NK-92 (cell line): ENCODE data around the gene KIF26A.

Source experiments
- DNase-seq: peaks from one replicate; lab custom pipeline; 2025; ENCODE audit not compliant: unreplicated experiment; lab: John Stamatoyannopoulos, UW

The KIF26A gene

DNA sequence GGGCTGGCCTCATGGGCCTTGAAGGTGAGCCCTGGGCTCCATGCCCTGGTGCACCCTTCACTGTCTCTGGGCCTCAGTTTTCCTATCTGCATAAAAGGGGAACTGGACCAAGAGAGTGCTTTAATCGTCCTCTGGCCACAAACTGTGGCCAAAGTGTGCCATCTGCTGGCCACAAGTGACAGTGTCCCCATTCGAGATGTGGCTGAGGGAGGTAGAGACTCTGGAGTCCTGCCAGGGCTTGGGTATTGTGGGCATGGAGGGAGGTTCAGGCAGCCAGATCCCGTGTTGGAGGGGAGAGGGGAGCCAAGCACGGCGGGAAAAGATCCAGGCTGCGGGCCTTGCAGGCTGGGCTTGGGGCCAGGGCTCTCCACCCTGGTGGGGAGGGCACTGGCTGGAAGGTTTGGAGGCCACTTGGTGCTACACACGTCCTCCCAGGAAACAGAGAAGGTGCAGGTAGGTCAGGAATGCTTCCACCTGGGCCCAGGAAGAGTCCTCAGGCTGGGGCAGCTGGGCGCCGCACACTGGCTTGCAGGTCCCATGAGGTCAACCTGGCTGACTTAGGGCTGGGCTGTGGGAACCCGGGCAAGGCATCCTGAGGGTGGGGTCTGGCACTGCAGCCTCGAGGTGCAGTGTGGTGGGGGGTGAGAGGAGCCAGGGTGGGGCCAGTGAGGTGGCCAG, 7.3 kb upstream of the KIF26A start:
- no peak for DNase-seq

- DNase-seq = no peak
Observed at GRCh38 chr14:104131968-104132732, 6.2 kb upstream of the KIF26A start.

GRCh38 chr14:104132981-104133380, 5.4 kb upstream of the KIF26A start:
- DNase-seq = no peak

DNA sequence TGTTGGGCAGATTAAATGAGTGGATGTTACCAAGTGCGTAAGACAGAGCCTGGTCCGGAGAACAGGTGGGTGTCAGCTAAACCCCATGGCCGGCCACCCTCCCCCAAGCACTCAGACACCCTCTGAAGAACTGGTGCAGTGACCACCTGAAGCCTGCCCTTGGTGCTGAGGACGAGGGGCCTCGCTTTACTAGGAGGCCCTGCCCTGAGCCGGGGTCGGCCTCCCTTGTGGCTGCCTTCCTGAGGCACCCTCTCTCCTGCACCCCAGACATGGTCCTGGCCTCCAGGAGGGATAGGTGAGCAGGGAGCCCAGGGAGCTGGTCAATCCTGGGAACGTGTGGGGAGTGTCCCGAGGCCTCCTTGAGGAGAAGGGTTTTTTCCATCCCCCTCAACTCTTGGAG, 4.9 kb upstream of the KIF26A start:
- DNase-seq = no peak

DNA sequence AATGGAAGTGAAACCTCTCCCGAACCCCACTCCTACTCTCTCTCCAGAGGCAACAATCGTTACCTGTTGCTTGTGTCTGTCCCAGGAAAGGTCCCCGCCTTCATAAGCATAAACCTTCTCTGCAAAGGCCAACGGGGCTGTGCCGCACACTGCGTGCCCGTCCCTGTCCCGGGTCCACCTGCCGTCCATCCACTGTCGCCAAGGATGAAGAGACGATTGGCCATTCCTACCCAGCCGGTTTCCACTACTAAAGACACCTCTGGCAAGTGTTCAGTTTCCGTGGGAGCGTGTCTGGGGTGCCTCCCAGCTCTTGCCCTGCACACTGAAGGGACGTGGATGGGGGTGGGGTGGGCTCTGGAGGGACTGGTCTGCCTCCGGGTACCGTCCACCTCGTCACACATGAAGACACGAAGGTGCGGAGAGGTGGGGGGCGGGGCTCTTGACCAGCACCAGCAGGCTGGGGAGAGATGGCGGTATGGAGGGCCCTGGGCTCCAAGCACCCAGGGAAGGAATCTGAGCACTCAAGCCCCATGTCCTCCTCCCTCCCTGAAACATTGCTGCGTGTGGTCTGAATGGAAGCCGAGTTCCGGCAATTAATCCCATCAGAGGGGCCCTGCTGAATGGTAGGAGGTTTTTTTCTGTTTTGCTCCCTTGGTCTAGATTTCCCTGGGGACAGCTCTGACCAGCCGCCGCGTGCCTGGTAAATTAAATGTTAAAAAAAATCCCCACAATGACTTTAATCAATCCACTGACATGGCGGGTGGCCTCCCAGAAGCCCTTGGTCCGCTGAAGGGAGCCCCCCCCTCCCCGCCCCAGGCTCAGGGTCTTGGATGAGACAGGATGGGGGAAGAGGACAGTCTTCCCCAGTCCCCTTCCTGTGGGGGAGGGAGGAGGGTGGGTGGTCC, 4.1 kb upstream of the KIF26A start:
- DNase-seq = no peak

DNA sequence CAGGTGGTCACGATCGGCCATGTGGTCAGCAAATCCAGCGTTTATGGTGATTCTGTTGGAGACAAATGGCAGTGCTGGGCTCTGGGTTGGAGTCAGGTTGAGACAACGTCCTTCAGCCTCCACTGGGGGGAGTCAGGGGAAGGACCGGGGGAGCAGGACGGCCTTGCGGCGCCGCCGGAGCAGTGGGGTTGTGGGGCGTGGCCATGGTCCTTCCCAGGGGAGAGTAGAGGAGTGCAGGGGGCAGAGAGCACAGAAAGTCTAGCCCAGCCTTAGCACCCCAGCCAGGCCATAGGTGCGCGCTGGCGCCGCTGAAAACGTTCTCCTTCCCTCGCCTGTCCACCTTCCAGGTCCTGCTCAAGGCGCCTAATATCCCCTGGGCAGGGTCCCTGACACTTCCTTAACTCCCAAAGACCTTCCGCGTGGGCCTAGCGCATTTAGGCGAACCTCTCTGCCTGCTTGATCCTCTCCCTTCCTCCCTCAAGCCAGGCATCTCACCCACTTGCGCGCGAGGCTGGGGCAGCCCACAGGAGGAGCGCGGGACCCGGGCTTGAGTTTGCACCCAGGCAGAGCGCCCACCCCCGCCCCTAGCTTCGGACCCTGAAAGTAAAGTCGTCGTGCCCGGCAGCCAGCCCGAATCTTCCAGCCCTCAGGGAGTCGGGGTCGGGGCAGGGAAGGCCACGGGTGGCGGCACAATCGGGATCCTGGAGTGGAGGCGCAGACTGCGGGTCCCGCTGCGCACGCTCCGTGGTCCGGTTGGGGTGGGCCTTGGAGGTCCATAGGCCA, 3.1 kb upstream of the KIF26A start:
- no peak for DNase-seq

DNA sequence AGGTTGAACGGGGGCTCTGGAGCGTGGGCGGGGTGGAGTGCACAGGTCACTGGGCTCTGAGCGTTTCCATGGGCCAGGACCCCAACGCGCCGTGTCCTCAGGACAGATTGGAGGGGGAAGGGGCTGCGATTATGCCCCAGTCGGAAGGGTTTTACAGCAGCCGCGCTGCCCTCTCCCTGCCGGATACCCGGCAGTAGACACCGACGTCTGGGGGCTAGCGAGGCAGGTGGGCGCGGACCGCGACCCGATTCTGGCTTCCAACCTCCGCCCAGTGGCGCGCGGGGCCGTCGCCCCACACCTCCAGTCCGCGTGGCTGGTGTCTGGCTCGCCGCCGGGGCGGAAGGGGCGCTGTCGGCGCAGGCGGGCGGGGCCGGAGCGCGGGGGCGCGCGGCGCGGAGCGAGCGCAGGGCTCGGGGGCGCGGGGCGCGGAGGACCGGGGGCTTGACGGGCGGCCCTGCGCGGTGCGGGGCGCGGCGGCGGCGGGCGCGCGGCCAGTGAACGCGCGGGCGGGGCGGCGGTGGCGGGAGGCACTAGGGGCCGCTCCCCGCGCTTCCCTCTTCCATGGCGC, 2.4 kb upstream of the KIF26A start:
- DNase-seq = no peak

DNA sequence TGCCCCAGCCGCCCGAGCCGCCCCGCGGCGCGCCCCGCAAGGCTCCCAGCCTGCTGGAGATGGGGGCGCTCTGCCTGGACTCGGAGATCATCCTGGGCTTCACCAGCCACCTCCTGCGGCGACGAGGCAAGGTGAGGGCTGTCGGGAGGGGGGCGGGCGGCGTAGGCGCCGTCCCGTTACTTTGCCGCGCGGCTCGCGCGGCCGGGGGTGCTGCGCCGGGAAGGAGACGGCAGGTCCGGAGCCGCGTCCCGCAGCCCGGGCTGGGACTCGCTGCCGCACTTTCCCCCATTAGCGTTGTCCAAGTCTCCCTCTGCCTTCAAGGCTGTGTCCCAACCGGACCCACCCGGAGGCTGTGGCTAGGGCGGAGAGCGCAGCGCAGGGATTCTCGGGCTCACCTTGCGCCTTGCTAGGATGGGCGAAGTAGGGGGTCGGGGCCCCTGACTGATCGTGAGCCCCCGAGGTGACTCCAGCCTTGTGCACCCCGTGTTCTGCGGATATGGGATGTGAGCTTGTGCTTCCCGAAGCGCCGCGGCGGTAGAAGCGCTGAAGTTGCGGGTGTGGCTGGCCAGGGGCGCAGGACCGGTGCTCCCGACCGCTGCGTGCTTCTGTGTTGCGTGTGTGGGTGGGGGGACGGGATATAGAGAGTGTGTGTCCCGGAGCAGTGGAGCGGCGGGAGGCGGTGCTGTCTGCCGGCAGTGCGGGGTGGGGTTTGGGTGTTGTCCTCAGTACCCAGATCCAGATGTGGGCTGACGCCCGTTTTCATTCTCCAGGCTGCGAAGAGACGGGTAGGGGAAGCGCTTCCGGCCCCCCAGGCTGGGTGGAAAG, 1.7 kb upstream of the KIF26A start:
- DNase-seq = no peak

- DNase-seq = no peak
Observed at GRCh38 chr14:104137297-104138097, 890 bp upstream of the KIF26A start.

GRCh38 chr14:104138718-104139459, 502 bp downstream of the KIF26A start:
- no peak for DNase-seq

- DNase-seq = no peak
Observed at GRCh38 chr14:104139460-104140212, 1.2 kb downstream of the KIF26A start.

DNA sequence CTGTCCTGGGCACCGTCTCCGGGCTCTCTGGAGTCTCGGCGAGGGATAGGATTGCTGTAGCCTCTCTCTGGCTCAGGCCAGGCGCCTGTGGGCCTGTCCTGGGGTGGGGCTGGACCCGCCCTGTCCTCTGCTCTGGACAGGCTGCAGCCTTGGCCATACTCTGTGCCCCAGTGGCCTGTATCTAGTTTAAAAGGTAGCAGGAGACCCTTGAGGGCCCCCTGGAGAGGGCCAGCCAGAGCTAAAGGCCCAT, 1.8 kb downstream of the KIF26A start:
- no peak for DNase-seq

- DNase-seq = no peak
Observed at GRCh38 chr14:104140463-104141331, 2.3 kb downstream of the KIF26A start.

DNA sequence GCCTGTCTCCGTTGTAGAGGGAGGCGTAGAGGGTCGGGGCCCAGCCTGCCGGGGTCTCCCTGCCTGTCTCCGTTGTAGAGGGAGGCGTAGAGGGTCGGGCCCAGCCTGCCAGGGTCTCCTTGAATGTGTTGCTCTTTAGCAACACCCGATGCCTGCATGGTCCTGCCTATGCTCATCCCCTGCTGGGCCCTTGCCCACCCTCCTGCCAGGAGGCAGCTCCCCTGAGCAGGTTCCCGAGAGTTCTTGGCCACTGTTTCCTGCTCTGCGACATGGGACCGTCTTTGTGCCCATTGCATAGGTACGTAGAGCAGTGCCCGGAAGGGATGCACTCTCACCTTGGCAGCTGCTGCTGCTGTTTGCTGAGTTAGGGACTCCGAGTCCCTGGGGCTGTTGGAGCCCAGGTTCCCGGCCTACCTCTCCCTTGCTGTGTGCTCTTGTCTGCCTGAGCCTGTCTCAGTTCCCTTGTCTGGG, 3.3 kb downstream of the KIF26A start:
- no peak for DNase-seq

DNA sequence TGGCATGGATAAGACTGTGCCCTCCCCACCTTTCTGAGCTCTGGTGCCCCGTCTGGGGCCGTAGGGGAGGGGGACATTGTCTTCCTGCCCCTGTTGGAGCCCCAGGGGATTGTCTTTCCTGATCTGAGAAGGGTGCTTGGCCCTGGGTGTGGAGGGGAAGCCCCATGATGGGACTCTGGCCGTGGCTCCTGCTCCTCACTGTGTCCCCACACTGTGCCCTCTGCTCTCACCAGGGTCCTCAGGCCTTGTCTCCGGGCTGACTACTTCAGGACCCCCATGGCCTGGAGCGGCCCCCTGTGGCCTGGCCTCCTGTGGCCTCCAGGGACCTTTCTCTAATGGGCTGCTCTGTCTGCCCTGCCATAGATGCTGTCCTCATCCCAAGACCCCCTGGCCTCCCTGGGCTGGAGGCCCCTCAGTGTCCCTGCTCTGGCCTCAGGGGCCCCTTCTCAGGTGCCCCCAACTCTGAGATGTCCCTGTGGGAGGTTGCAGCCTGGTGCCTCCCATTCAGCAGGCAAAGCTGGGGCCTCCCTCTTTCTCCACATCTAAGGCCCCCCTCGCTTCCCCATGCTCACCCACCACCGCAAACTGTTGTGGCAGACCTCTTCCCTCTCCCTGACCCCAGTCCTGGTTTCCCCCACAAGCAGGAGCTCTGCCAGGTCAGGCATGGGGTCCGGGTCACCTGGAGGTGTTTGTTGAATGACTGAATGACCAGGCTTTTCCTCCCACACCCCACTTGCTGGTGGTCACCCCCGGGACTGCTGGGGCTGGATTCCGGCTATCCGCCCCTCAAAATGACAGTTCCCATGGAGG, 4.0 kb downstream of the KIF26A start:
- no peak for DNase-seq

DNA sequence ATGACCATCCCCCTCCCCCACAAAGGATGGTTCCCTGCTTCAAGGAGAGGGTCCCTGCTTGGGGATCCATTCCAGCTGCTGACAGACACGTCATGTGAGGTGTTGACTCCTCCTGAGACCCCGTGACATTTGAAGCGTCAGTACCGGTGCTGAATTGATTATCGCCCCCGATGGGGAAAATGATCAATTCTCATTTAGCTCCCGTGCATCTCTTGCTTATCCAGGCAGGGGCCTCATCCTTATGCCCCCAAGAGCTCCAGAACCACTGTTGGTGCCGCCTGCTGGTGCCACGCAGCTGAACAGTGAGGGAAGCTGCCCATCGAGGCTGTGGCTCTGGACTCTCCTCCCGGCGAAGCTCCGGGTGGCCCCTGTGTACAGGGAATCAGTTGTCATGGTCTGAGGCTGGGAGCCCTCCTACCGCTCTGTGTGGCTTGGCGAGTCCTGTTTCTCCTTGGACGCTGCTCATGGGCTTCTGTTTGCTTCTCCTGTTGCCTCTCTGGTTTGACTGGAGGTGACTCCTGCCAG, 4.6 kb downstream of the KIF26A start:
- DNase-seq = no peak
